ENCODE data around the gene KRT16.

DNA sequence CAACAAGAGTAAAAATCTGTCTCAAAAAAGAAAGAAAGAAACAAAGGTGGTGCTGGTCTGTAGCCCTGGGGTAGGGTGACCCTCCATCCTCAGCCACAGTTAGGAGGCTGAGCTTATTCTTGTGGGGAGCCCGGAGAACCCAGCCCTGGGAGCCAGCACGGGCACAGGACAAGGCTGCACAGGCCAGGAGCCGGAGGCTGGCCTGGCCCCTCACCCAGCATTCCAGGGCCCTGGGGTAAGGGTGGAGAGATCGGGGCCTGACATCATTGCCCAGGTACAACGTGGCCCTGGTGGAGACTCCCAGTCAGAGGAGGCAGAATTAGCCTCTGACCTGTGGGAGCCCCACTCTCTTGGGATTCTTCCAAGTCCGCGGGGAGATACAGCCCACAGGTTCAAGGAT lies 22.1 kb upstream of the KRT16 start:
- TF ChIP-seq, protein P1, sequence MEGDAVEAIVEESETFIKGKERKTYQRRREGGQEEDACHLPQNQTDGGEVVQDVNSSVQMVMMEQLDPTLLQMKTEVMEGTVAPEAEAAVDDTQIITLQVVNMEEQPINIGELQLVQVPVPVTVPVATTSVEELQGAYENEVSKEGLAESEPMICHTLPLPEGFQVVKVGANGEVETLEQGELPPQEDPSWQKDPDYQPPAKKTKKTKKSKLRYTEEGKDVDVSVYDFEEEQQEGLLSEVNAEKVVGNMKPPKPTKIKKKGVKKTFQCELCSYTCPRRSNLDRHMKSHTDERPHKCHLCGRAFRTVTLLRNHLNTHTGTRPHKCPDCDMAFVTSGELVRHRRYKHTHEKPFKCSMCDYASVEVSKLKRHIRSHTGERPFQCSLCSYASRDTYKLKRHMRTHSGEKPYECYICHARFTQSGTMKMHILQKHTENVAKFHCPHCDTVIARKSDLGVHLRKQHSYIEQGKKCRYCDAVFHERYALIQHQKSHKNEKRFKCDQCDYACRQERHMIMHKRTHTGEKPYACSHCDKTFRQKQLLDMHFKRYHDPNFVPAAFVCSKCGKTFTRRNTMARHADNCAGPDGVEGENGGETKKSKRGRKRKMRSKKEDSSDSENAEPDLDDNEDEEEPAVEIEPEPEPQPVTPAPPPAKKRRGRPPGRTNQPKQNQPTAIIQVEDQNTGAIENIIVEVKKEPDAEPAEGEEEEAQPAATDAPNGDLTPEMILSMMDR (IDR thresholded peaks at IDR 0.05) = no peak
- TF ChIP-seq EZH2 (IDR thresholded peaks at IDR 0.05; ENCODE audit: borderline replicate concordance, insufficient read depth, low read depth, low read length, poor library complexity, severe bottlenecking) = no peak

Measured in B cell (primary cell).